ENCODE data around the gene SUMO1.

DNA sequence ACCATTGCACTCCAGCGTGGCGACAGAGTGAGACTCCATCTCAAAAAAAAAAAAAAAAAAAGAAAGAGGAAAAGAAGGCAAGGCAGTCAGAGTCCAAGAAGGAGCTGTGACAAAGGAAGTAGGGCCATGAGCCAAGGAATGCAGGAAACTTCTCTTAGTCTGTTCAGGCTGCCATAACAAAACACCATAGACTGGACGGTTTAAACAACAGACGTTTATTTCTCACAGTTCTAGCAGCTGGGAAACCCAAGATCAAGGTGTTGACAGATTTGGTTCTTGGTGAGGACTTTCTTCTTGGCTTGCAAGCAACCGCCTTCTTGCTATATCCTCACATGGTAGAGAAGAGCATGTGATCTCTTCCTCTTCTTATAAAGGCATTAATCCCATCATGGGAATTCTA is 13.1 kb upstream of the SUMO1 start:
- TF ChIP-seq, protein P1, sequence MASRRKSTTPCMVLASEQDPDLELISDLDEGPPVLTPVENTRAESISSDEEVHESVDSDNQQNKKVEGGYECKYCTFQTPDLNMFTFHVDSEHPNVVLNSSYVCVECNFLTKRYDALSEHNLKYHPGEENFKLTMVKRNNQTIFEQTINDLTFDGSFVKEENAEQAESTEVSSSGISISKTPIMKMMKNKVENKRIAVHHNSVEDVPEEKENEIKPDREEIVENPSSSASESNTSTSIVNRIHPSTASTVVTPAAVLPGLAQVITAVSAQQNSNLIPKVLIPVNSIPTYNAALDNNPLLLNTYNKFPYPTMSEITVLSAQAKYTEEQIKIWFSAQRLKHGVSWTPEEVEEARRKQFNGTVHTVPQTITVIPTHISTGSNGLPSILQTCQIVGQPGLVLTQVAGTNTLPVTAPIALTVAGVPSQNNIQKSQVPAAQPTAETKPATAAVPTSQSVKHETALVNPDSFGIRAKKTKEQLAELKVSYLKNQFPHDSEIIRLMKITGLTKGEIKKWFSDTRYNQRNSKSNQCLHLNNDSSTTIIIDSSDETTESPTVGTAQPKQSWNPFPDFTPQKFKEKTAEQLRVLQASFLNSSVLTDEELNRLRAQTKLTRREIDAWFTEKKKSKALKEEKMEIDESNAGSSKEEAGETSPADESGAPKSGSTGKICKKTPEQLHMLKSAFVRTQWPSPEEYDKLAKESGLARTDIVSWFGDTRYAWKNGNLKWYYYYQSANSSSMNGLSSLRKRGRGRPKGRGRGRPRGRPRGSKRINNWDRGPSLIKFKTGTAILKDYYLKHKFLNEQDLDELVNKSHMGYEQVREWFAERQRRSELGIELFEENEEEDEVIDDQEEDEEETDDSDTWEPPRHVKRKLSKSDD (conservative IDR thresholded peaks at IDR 0.05; ENCODE audit: low read length) = no peak
- TF ChIP-seq ZC3H8 (IDR thresholded peaks at IDR 0.05) (no peak), TAF7 (tag; IDR thresholded peaks at IDR 0.05) (no peak), NR1H2 (CRISPR knock-in tag; IDR thresholded peaks at IDR 0.05) (no peak), ZNF12 (CRISPR knock-in tag; IDR thresholded peaks at IDR 0.05) (no peak)

All from K562 (cell line).